Type B pancreatic cell (in vitro differentiated cells): ENCODE results near the gene NAT9. TPM values are rescaled to one million over a fixed set of nuclear protein-coding genes. Genes with fewer than 3 reads are reported as not detected.

Experiments used
- DNase-seq: peaks from one replicate; pipeline ENCODE4 v3.0.0; 2021; ENCODE audit warnings: mixed read lengths; ENCODE audit not compliant: unreplicated experiment; ENCODE audit errors: extremely low spot score
- H3K27ac Mint-ChIP-seq: 2 replicates; pipeline ENCODE4 v1.8.0; 2021; ENCODE audit warnings: mild to moderate bottlenecking, mixed read lengths
- H3K27me3 Mint-ChIP-seq: 2 replicates; pipeline ENCODE4 v1.8.0; 2021; ENCODE audit warnings: mixed read lengths
- H3K36me3 Mint-ChIP-seq: 2 replicates; pipeline ENCODE4 v1.8.0; 2021; ENCODE audit warnings: mixed read lengths
- H3K4me1 Mint-ChIP-seq: one replicate; pipeline ENCODE4 v1.8.0; 2021; ENCODE audit warnings: mixed read lengths; ENCODE audit not compliant: unreplicated experiment
- H3K4me3 Mint-ChIP-seq: 2 replicates; pipeline ENCODE4 v1.8.0; 2021; ENCODE audit warnings: mild to moderate bottlenecking, mixed read lengths
- H3K9me3 Mint-ChIP-seq: 2 replicates; pipeline ENCODE4 v1.8.0; 2021; ENCODE audit warnings: mixed read lengths
- CTCF ChIP-seq: fragments of 200-600 bp; sonication (generic); conservative IDR thresholded peaks from 2 replicates; pipeline ENCODE4 v1.5.0; 2021; ENCODE audit warnings: antibody characterized with exemption, mild to moderate bottlenecking
- total RNA-seq: library from RNA; stranded (reverse); gene quantifications from 2 replicates; pipeline ENCODE4 v1.2.1, GENCODE V29; 2021; ENCODE audit warnings: low replicate concordance

NAT9 gene
- total RNA-seq, 1 donor from 2014 or later = 67.2 TPM

- Mint-ChIP-seq H3K27me3 (no peaks in the 10 kb centered on the region), H3K27ac (no peak overlapping the region), H3K4me1 (peaks cover 4% of the 10 kb centered on the region), H3K9me3 (no peaks in the 10 kb centered on the region), H3K4me3 (no peak overlapping the region), H3K36me3 (no peaks in the 10 kb centered on the region)
- TF ChIP-seq CTCF = no peak
- no peak for DNase-seq
These were observed 27.3 kb upstream of the NAT9 start for GRCh38 chr17:74803388-74803930.

- Mint-ChIP-seq H3K27me3 (no peaks in the 10 kb centered on the region), H3K27ac (no peak overlapping the region), H3K36me3 (no peaks in the 10 kb centered on the region), H3K4me1 (peaks cover 14% of the 10 kb centered on the region), H3K9me3 (no peaks in the 10 kb centered on the region), H3K4me3 (no peak overlapping the region)
- no peak for TF ChIP-seq CTCF
- DNase-seq = no peak
These were observed 25.8 kb upstream of the NAT9 start for GRCh38 chr17:74801896-74802295.

- Mint-ChIP-seq H3K27me3 (no peaks in the 10 kb centered on the region), H3K4me3 (no peak overlapping the region), H3K4me1 (peaks cover 14% of the 10 kb centered on the region), H3K27ac (no peak overlapping the region), H3K9me3 (no peaks in the 10 kb centered on the region), H3K36me3 (no peaks in the 10 kb centered on the region)
- no peak for TF ChIP-seq CTCF
- no peak for DNase-seq
These were observed 24.4 kb upstream of the NAT9 start for GRCh38 chr17:74800531-74800930.

- no peak for DNase-seq
- no peaks in the 10 kb centered on the region for H3K27me3 Mint-ChIP-seq
- H3K36me3 Mint-ChIP-seq = no peaks in the 10 kb centered on the region
- no peak for TF ChIP-seq CTCF
- H3K4me1 Mint-ChIP-seq = peaks cover 14% of the 10 kb centered on the region
- H3K9me3 Mint-ChIP-seq = no peaks in the 10 kb centered on the region
- no peak overlapping the region for H3K4me3 Mint-ChIP-seq
- no peak overlapping the region for H3K27ac Mint-ChIP-seq
These were observed 23.0 kb upstream of the NAT9 start for GRCh38 chr17:74799097-74799496.

- no peak for DNase-seq
- no peak for TF ChIP-seq CTCF
- Mint-ChIP-seq H3K4me3 (no peak overlapping the region), H3K9me3 (no peaks in the 10 kb centered on the region), H3K27me3 (no peaks in the 10 kb centered on the region), H3K27ac (no peak overlapping the region), H3K36me3 (no peaks in the 10 kb centered on the region), H3K4me1 (peaks cover 14% of the 10 kb centered on the region)
These were observed 22.1 kb upstream of the NAT9 start for GRCh38 chr17:74798239-74798707.

- Mint-ChIP-seq H3K9me3 (no peaks in the 10 kb centered on the region), H3K4me3 (no peak overlapping the region), H3K27ac (no peak overlapping the region), H3K27me3 (no peaks in the 10 kb centered on the region), H3K4me1 (peaks cover 14% of the 10 kb centered on the region), H3K36me3 (peaks cover 1% of the 10 kb centered on the region)
- no peak for TF ChIP-seq CTCF
- DNase-seq = no peak
These were observed 21.7 kb upstream of the NAT9 start for GRCh38 chr17:74797824-74798223.
